ENCODE results near the gene GPR158.

DNA sequence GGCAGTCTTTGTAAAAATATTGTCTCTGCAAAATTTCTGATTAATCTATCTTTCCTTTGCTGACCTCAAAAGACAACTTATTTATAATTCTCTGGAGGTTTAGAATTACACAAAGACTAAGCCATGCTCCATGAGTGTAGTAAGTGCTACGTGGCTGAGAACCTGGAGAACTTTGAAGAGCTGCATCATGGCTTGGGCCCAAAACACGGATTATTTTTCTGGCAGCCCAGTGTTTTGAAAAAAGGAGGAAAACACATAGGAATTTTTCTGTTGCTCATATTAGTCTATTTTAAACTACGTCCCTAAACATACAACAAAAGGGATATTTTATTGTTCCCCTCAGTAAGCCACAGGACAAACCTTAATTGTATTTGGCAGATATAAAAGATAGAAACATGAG is 398.5 kb downstream of the GPR158 start:
- TF ChIP-seq EZH2 (IDR thresholded peaks at IDR 0.05; ENCODE audit: borderline replicate concordance, low read depth, low read length) = no peak
- TF ChIP-seq, protein P1, sequence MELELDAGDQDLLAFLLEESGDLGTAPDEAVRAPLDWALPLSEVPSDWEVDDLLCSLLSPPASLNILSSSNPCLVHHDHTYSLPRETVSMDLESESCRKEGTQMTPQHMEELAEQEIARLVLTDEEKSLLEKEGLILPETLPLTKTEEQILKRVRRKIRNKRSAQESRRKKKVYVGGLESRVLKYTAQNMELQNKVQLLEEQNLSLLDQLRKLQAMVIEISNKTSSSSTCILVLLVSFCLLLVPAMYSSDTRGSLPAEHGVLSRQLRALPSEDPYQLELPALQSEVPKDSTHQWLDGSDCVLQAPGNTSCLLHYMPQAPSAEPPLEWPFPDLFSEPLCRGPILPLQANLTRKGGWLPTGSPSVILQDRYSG (tag; conservative IDR thresholded peaks at IDR 0.05; ENCODE audit: low read depth) = no peak
- TF ChIP-seq, protein P2, sequence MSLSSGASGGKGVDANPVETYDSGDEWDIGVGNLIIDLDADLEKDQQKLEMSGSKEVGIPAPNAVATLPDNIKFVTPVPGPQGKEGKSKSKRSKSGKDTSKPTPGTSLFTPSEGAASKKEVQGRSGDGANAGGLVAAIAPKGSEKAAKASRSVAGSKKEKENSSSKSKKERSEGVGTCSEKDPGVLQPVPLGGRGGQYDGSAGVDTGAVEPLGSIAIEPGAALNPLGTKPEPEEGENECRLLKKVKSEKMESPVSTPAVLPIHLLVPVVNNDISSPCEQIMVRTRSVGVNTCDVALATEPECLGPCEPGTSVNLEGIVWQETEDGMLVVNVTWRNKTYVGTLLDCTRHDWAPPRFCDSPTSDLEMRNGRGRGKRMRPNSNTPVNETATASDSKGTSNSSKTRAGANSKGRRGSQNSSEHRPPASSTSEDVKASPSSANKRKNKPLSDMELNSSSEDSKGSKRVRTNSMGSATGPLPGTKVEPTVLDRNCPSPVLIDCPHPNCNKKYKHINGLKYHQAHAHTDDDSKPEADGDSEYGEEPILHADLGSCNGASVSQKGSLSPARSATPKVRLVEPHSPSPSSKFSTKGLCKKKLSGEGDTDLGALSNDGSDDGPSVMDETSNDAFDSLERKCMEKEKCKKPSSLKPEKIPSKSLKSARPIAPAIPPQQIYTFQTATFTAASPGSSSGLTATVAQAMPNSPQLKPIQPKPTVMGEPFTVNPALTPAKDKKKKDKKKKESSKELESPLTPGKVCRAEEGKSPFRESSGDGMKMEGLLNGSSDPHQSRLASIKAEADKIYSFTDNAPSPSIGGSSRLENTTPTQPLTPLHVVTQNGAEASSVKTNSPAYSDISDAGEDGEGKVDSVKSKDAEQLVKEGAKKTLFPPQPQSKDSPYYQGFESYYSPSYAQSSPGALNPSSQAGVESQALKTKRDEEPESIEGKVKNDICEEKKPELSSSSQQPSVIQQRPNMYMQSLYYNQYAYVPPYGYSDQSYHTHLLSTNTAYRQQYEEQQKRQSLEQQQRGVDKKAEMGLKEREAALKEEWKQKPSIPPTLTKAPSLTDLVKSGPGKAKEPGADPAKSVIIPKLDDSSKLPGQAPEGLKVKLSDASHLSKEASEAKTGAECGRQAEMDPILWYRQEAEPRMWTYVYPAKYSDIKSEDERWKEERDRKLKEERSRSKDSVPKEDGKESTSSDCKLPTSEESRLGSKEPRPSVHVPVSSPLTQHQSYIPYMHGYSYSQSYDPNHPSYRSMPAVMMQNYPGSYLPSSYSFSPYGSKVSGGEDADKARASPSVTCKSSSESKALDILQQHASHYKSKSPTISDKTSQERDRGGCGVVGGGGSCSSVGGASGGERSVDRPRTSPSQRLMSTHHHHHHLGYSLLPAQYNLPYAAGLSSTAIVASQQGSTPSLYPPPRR (CRISPR knock-in tag; IDR thresholded peaks at IDR 0.05; ENCODE audit: borderline replicate concordance) = no peak
- no peak for TF ChIP-seq MYC (IDR thresholded peaks at IDR 0.05; ENCODE audit: low read depth, low read length)
- TF ChIP-seq MYC (CRISPR knock-in tag; IDR thresholded peaks at IDR 0.05; ENCODE audit: borderline replicate concordance, low read depth) = no peak
- no peak for TF ChIP-seq POLR2A (conservative IDR thresholded peaks at IDR 0.05)
- TF ChIP-seq TCF7 (IDR thresholded peaks at IDR 0.05; ENCODE audit: borderline replicate concordance) = no peak
- no peak for TF ChIP-seq KLF6 (CRISPR knock-in tag; IDR thresholded peaks at IDR 0.05; ENCODE audit: borderline replicate concordance)
- no peak for TF ChIP-seq SNRNP70 (optimal IDR thresholded peaks at IDR 0.05; ENCODE audit: low read depth, low read length)
